Measurements from ENCODE around the gene NRBF2. TPM values are rescaled to one million over a fixed set of nuclear protein-coding genes. Genes with fewer than 3 reads are reported as not detected.

The NRBF2 gene
- total and polyA plus RNA-seq, 4 donors: 13.7 to 31.8 (median 22.3) TPM

DNA sequence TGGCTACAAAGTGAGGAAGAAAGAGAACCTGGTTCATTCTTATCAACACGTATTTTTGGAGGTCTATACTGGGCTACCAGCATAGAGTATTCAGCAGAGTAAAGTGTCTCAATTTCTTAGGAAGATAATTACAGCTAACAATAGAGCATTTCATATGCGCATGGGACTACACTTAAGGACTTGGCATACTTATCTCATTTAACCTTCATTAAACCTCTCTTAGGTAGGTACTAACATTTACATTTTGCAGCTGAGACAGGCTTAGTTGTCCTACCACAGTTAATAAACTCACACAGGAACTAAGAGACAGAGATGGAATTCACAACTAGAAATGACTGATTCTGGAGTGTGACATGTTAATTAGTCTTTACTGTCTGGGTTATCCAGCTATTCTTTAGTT is 66.6 kb downstream of the NRBF2 start (continued):
- no peak for TF ChIP-seq ZBTB33 (IDR thresholded peaks at IDR 0.05)
- TF ChIP-seq, protein P1, sequence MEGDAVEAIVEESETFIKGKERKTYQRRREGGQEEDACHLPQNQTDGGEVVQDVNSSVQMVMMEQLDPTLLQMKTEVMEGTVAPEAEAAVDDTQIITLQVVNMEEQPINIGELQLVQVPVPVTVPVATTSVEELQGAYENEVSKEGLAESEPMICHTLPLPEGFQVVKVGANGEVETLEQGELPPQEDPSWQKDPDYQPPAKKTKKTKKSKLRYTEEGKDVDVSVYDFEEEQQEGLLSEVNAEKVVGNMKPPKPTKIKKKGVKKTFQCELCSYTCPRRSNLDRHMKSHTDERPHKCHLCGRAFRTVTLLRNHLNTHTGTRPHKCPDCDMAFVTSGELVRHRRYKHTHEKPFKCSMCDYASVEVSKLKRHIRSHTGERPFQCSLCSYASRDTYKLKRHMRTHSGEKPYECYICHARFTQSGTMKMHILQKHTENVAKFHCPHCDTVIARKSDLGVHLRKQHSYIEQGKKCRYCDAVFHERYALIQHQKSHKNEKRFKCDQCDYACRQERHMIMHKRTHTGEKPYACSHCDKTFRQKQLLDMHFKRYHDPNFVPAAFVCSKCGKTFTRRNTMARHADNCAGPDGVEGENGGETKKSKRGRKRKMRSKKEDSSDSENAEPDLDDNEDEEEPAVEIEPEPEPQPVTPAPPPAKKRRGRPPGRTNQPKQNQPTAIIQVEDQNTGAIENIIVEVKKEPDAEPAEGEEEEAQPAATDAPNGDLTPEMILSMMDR (IDR thresholded peaks at IDR 0.05; ENCODE audit: low read depth, low read length, missing input control): no peak

DNA sequence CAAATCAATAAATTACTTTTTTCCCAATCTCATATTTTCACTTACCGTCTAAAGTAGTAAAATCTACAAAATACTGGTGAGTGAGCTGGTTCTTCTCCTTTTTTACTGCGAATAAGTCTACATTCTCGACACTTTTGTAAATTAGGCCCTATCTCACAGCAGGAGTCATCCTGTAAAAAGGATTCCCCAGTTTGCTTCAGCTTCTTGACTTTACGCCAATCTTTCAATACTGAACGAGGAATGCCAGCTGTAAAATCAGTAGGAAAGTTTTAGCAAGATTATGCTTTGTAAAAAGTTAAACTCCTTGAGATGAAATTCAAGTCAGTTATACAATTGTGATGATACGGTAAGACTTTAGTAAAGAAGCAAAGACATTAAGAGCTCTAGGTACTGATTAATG is 67.3 kb downstream of the NRBF2 start:
- peaks cover 0 to 10% (median 3%) of the 10 kb centered on the region in 4 donors for H3K4me1 ChIP-seq (ENCODE audit: control insufficient read depth in 4 of 4, insufficient read depth in 4 of 4, low read length in 3 of 4)
- no peaks in the 10 kb centered on the region for H3K9me3 ChIP-seq (ENCODE audit: control insufficient read depth in 4 of 4, low read length in 3 of 4)
- no peak overlapping the region for H3K27ac ChIP-seq (ENCODE audit: low read depth in 1 of 2, low read length in 2 of 2)
- H3K36me3 ChIP-seq (ENCODE audit: control insufficient read depth in 4 of 4, insufficient read depth in 3 of 4, low read depth in 1 of 4, low read length in 3 of 4): peaks cover 0 to 33% (median 13%) of the 10 kb centered on the region in 4 donors
- DNase-seq (ENCODE audit: low spot score): no peak
- WGBS: 72% methylated on average over 6 of the region's 6 CpGs
- TF ChIP-seq, protein P1 (IDR thresholded peaks at IDR 0.05; ENCODE audit: low read depth, low read length, missing input control): no peak
- TF ChIP-seq MAX (IDR thresholded peaks at IDR 0.05) (no peak), EGR1 (IDR thresholded peaks at IDR 0.05; ENCODE audit: low read depth in 2 of 2) (no peak), FOXA1 (IDR thresholded peaks at IDR 0.05) (no peak), HNF4A (conservative IDR thresholded peaks at IDR 0.05) (no peak), RXRA (IDR thresholded peaks at IDR 0.05) (no peak), FOXA2 (IDR thresholded peaks at IDR 0.05) (no peak), ZBTB33 (IDR thresholded peaks at IDR 0.05) (no peak)
- TF ChIP-seq, protein P2, sequence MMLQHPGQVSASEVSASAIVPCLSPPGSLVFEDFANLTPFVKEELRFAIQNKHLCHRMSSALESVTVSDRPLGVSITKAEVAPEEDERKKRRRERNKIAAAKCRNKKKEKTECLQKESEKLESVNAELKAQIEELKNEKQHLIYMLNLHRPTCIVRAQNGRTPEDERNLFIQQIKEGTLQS (IDR thresholded peaks at IDR 0.05): no peak
- no peak overlapping the region for H3K9ac ChIP-seq (ENCODE audit: low read depth in 1 of 2, low read length in 2 of 2)
- H3K27me3 ChIP-seq (ENCODE audit: control insufficient read depth in 4 of 4, insufficient read depth in 4 of 4, low read length in 3 of 4): no peaks in the 10 kb centered on the region
- no peak overlapping the region for H3K4me3 ChIP-seq (ENCODE audit: low read depth in 1 of 3, low read length in 3 of 3)

DNA sequence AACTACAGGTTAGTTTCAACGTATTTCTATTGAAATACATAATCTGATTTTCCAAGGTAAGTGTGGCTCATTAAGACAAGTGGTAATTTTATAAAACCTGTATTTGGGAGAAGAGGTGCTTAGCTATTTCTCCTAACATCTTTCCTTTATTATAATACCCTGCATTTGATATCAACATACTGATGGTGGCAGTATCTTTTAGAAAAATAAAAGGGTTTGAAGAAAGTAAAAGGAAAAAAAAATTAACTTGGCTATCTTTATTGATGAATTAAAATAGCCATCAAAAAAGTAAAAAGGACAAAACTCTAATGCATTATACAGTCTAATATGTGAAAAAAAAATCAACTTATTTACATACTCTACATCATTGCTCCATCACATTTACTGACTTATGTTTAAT is 68.0 kb downstream of the NRBF2 start:
- no peak for TF ChIP-seq EGR1 (IDR thresholded peaks at IDR 0.05; ENCODE audit: low read depth in 2 of 2)
- peaks cover 0 to 40% (median 17%) of the 10 kb centered on the region in 4 donors for H3K36me3 ChIP-seq (ENCODE audit: control insufficient read depth in 4 of 4, insufficient read depth in 3 of 4, low read depth in 1 of 4, low read length in 3 of 4)
- peaks cover 2 to 15% (median 7%) of the 10 kb centered on the region in 4 donors for H3K4me1 ChIP-seq (ENCODE audit: control insufficient read depth in 4 of 4, insufficient read depth in 4 of 4, low read length in 3 of 4)
- WGBS: 0% methylated on average over 1 of the region's 1 CpG
- no peak overlapping the region for H3K4me3 ChIP-seq (ENCODE audit: low read depth in 1 of 3, low read length in 3 of 3)
- no peak for DNase-seq (ENCODE audit: low spot score)
- H3K9me3 ChIP-seq (ENCODE audit: control insufficient read depth in 4 of 4, low read length in 3 of 4): no peaks in the 10 kb centered on the region
- H3K27ac ChIP-seq (ENCODE audit: low read depth in 1 of 2, low read length in 2 of 2): no peak overlapping the region
- H3K27me3 ChIP-seq (ENCODE audit: control insufficient read depth in 4 of 4, insufficient read depth in 4 of 4, low read length in 3 of 4): no peaks in the 10 kb centered on the region
- no peak overlapping the region for H3K9ac ChIP-seq (ENCODE audit: low read depth in 1 of 2, low read length in 2 of 2)

Small RNAs within 50 kb of the gene (small RNA-seq; reads per million reads assigned to genes)
- not detected for gene RNU6-543P

All from liver (tissue), 10 donors.